Prostate gland (tissue), 2 donors: ENCODE data around the gene FAM221B. TPM values are rescaled to one million over a fixed set of nuclear protein-coding genes. Genes with fewer than 3 reads are reported as not detected.
A peak's percentile ranks its signal among the peaks of the same experiment; 100 is the strongest.

Source experiments
- DNase-seq: peaks from one replicate; pipeline ENCODE4 v3.0.0-alpha.2; 2019; ENCODE audit warnings: low spot score
- H3K27ac ChIP-seq, 2 donors: fragments of 200-600 bp; sonication (generic); 2 replicates each; pipeline ENCODE4 v1.5.1; 2017 to 2019
- H3K27me3 ChIP-seq: fragments of 200-600 bp; sonication (generic); replicated peaks from 2 replicates; pipeline ENCODE4 v1.5.1; 2019; ENCODE audit not compliant: insufficient read depth
- H3K36me3 ChIP-seq, 2 donors: fragments of 200-600 bp; sonication (generic); 1 replicate in 1 of 2; 2 replicates in 1 of 2; pipeline versions ENCODE4 v1.5.1 to v1.8.1; 2017 to 2019
- H3K4me1 ChIP-seq: fragments of 200-600 bp; sonication (generic); replicated peaks from 2 replicates; pipeline ENCODE4 v1.5.1; 2019
- H3K4me3 ChIP-seq, 2 donors: fragments of 200-600 bp; sonication (generic); 2 replicates each; pipeline ENCODE4 v1.5.1; 2017 to 2019
- H3K9me3 ChIP-seq: fragments of 200-600 bp; sonication (generic); 2 replicates; pipeline ENCODE4 v1.5.1; 2017
- POLR2A ChIP-seq: fragments of 450-650 bp; IDR thresholded peaks from one replicate; pipeline ENCODE4 v1.6.1; 2016; ENCODE audit warnings: antibody characterized with exemption, mild to moderate bottlenecking
- POLR2AphosphoS5 ChIP-seq: sonication (generic); formaldehyde crosslinking; IDR thresholded peaks from one replicate; pipeline ENCODE4 v1.6.1; 2017; ENCODE audit warnings: antibody characterized with exemption
- WGBS: methylation state at CpG from one replicate; pipeline ENCODE4 v1.1.5; 2018; 5-methylcytosine and 5-hydroxymethylcytosine counted together
- intact Hi-C: fragments of 100-400 bp; cut with DNase I; formaldehyde crosslinking; loops from one replicate; pipeline ENCODE4 v1.14.2; 2022
- total RNA-seq, 2 donors: library from RNA; depleted of rRNA; stranded (reverse); fragments of >200 nt; gene quantifications; one replicate each; pipeline ENCODE4 v1.1.0, GENCODE V29; 2016
- TF ChIP-seq, protein P1 (sequence below), 4 experiments: fragments of 200-600 bp in 2 of 4; fragments of 450-650 bp in 2 of 4; sonication (generic) in 2 of 4; IDR thresholded peaks; 1 replicate in 3 of 4; 2 replicates in 1 of 4; pipeline ENCODE4 v1.5.1; 2016 to 2019; ENCODE audit warnings: antibody characterized with exemption in 4 of 4, mild to moderate bottlenecking in 2 of 4, moderate library complexity in 2 of 4

Gene FAM221B
- total RNA-seq, 2 donors from 2014 or later: 0.46 to 5.1 TPM

DNA sequence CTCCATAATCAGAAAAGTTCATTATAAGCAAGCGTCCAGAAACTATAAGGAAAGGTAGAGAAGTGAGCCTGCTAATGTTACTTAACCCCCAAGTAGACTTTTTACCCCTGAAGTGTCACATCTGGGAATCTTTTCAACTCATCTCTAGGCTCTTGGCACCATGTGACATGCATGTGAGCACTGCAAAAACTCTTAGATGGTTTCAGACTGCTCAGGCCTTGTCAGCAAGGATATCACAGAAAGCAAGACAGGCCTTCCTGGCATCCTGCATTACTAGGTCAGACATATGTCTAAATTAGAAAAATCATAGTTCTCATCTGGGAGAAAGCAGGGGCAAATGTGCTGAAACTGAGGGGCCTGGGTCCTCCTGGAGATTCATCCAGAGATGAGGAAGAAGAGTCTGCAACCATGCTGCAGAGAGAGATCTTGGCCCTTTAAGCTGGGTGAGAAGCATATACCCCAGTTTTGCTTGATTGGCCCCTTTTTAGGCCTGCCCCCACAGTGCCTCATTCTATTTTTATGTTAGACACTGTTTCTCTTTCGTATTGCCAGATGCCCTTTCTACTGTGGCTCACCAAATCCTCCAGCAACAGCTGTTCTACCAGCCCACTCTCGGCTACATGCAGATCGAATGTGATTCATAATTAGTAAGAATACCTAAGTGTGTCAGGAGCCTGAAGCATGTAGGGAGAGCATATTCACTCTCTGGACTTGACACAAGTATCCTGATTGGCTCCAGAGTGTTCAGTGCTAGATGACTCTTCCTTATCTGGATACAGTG lies 19.4 kb upstream of the FAM221B start:
- H3K27ac ChIP-seq: no peak overlapping the region

DNA sequence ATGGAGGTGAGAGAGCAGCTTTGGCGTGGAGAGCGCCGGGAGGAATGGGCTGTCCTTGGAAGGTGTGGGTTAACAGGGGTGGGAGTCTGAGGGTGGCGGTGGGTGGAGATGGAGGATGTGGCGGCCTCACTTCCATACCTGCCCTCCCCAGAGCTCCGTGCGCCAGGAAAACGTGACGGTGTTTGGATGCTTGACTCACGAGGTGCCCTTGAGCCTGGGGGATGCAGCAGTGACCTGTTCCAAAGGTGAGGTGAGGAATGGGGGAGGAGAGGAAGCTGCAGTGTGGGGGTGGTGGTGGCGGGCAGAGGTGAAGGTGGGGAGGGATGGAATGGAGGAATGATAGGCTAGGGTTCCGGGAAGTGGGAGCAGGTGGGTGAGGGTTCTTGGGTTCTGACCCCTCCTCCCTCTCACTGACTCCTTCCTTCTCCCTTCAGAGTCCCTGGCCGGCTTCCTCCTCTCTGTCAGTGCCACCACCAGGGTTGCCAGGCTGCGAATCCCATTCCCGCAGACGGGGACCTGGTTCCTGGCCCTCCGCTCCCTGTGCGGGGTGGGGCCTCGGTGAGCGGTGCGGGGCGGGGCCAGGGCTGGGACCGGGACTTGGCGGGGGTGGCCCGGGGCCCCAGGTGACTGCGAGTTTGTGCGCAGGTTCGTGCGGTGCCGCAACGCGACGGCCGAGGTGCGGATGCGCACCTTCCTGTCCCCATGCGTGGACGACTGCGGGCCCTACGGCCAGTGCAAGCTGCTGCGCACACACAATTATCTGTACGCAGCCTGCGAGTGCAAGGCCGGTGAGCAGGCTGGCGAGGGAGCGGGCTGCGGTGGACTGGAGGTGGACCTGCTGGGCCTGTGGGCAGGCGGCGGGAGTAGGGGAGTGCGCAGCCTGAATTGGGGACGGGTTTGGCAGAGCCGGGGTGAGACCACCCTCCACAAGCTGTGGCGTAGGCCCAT lies 17.6 kb upstream of the FAM221B start:
- intact Hi-C loops: no loop called here
- TF ChIP-seq POLR2AphosphoS5 (no peak), POLR2A (no peak)
- TF ChIP-seq, protein P1, sequence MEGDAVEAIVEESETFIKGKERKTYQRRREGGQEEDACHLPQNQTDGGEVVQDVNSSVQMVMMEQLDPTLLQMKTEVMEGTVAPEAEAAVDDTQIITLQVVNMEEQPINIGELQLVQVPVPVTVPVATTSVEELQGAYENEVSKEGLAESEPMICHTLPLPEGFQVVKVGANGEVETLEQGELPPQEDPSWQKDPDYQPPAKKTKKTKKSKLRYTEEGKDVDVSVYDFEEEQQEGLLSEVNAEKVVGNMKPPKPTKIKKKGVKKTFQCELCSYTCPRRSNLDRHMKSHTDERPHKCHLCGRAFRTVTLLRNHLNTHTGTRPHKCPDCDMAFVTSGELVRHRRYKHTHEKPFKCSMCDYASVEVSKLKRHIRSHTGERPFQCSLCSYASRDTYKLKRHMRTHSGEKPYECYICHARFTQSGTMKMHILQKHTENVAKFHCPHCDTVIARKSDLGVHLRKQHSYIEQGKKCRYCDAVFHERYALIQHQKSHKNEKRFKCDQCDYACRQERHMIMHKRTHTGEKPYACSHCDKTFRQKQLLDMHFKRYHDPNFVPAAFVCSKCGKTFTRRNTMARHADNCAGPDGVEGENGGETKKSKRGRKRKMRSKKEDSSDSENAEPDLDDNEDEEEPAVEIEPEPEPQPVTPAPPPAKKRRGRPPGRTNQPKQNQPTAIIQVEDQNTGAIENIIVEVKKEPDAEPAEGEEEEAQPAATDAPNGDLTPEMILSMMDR (IDR thresholded peaks at IDR 0.05): no peak
- Histone ChIP-seq H3K4me3 (no peak overlapping the region), H3K36me3 (no peaks in the 10 kb centered on the region), H3K27me3 (no peaks in the 10 kb centered on the region), H3K9me3 (no peaks in the 10 kb centered on the region), H3K4me1 (no peaks in the 10 kb centered on the region), H3K27ac (peak overlapping the region in 1 of 2 donors; percentile 38)
- no peak for DNase-seq
- WGBS: 66% methylated on average over 53 of the region's 53 CpGs

More for the DNA sequence above, 19.4 kb upstream of the FAM221B start:
- DNase-seq: no peak
- no peak for TF ChIP-seq POLR2A
- 75% methylated on average over 4 of the region's 4 CpGs for WGBS
- no peaks in the 10 kb centered on the region for H3K27me3 ChIP-seq
- no peaks in the 10 kb centered on the region for H3K36me3 ChIP-seq
- H3K4me1 ChIP-seq: no peaks in the 10 kb centered on the region
- no peak overlapping the region for H3K4me3 ChIP-seq
- intact Hi-C loops: no loop called here
- no peaks in the 10 kb centered on the region for H3K9me3 ChIP-seq

DNA sequence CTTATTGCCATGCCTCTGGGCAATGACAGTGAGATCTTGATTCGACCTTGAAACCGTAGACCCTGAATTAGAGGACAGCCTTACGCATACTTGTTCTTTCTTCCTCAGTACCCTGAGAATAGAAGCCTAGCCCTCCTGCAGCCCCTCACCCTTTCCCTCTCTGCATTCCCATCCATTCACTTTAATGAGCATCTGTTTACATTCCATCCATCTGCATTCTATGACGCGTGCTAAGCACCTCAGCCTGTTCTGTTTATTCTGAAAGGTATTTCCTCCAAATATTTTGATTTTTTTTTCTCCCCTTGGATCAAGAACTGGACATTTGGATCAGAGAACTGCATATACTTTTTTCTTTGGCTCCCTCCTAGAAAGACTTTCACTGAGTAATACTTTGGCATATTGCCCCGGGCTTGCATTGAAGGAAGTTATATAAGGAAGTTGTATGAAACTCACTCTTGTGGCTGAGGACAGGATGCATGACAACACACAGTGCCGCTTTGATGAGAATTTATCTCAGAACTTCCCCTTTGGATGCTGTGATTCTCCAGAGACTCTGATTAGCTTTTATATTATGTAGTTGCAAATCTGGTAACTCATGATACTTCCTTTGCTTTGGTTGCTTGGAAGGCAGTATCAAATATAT lies 16.2 kb upstream of the FAM221B start:
- Histone ChIP-seq H3K4me3 (no peak overlapping the region), H3K27ac (peak overlapping the region; percentile 0 to 38), H3K36me3 (no peaks in the 10 kb centered on the region), H3K27me3 (no peaks in the 10 kb centered on the region), H3K9me3 (no peaks in the 10 kb centered on the region), H3K4me1 (no peaks in the 10 kb centered on the region)
- no peak for TF ChIP-seq POLR2A
- TF ChIP-seq, protein P1 (IDR thresholded peaks at IDR 0.05): no peak
- TF ChIP-seq POLR2AphosphoS5: peak; percentile 78
- peak; percentile 83 for DNase-seq
- 19% methylated on average over 7 of the region's 7 CpGs for WGBS
- intact Hi-C loops: no loop called here

DNA sequence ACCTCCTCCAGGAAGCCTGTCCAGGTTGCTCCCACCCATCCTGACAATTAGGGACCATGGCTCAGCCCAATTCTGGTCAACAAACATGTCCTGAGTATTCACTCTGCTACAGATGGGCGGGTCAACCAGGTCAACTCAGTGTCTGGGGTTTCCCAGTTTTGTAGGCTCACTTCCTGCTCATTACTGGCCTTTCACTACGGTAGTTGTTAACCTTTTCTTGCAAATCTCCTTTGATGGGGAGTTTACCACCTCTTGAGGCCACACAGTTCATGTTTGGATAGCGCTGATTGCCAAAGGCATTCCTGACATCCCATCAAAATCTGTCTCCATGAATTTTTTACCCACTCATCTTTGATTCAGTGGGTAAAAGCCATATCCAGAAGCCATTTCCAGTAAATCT lies 14.3 kb upstream of the FAM221B start:
- Histone ChIP-seq H3K27ac (no peak overlapping the region), H3K4me3 (no peak overlapping the region), H3K4me1 (no peaks in the 10 kb centered on the region), H3K27me3 (no peaks in the 10 kb centered on the region), H3K36me3 (no peaks in the 10 kb centered on the region), H3K9me3 (no peaks in the 10 kb centered on the region)
- no peak for DNase-seq
- 85% methylated on average over 3 of the region's 3 CpGs for WGBS
- intact Hi-C loops: no loop called here
- TF ChIP-seq POLR2AphosphoS5 (no peak), POLR2A (no peak)
- TF ChIP-seq, protein P1 (IDR thresholded peaks at IDR 0.05): no peak
